ENCODE data around the gene TLR2. TPM values are rescaled to one million over a fixed set of nuclear protein-coding genes. Genes with fewer than 3 reads are reported as not detected.

TLR2 gene
- total and polyA plus RNA-seq, 4 donors: 2.9 to 15.6 (median 6.2) TPM

- DNase-seq (ENCODE audit: low spot score): no peak
- TF ChIP-seq JUND (IDR thresholded peaks at IDR 0.05) (no peak), RXRA (IDR thresholded peaks at IDR 0.05) (no peak), MAX (IDR thresholded peaks at IDR 0.05) (no peak), NR2F2 (IDR thresholded peaks at IDR 0.05) (no peak), REST (IDR thresholded peaks at IDR 0.05) (no peak), RAD21 (IDR thresholded peaks at IDR 0.05) (no peak)
- Histone ChIP-seq H3K9ac (ENCODE audit: low read depth in 1 of 2, low read length in 2 of 2) (no peak overlapping the region), H3K27me3 (ENCODE audit: control insufficient read depth in 4 of 4, insufficient read depth in 4 of 4, low read length in 3 of 4) (no peaks in the 10 kb centered on the region), H3K9me3 (ENCODE audit: control insufficient read depth in 4 of 4, low read length in 3 of 4) (no peaks in the 10 kb centered on the region), H3K36me3 (ENCODE audit: control insufficient read depth in 4 of 4, insufficient read depth in 3 of 4, low read depth in 1 of 4, low read length in 3 of 4) (no peaks in the 10 kb centered on the region), H3K4me1 (ENCODE audit: control insufficient read depth in 4 of 4, insufficient read depth in 4 of 4, low read length in 3 of 4) (no peaks in the 10 kb centered on the region), H3K4me3 (ENCODE audit: low read depth in 1 of 3, low read length in 3 of 3) (no peak overlapping the region), H3K27ac (ENCODE audit: low read depth in 1 of 2, low read length in 2 of 2) (no peak overlapping the region)
- 76% methylated on average over 2 of the region's 2 CpGs for WGBS
Measured at GRCh38 chr4:153705743-153706468, 21.8 kb downstream of the TLR2 start.

GRCh38 chr4:153706519-153706918, 22.4 kb downstream of the TLR2 start:
- Histone ChIP-seq H3K27ac (ENCODE audit: low read depth in 1 of 2, low read length in 2 of 2) (no peak overlapping the region), H3K36me3 (ENCODE audit: control insufficient read depth in 4 of 4, insufficient read depth in 3 of 4, low read depth in 1 of 4, low read length in 3 of 4) (no peaks in the 10 kb centered on the region), H3K4me1 (ENCODE audit: control insufficient read depth in 4 of 4, insufficient read depth in 4 of 4, low read length in 3 of 4) (no peaks in the 10 kb centered on the region), H3K9ac (ENCODE audit: low read depth in 1 of 2, low read length in 2 of 2) (no peak overlapping the region), H3K9me3 (ENCODE audit: control insufficient read depth in 4 of 4, low read length in 3 of 4) (no peaks in the 10 kb centered on the region), H3K27me3 (ENCODE audit: control insufficient read depth in 4 of 4, insufficient read depth in 4 of 4, low read length in 3 of 4) (no peaks in the 10 kb centered on the region), H3K4me3 (ENCODE audit: low read depth in 1 of 3, low read length in 3 of 3) (no peak overlapping the region)
- no peak for TF ChIP-seq TAF1 (conservative IDR thresholded peaks at IDR 0.05)
- no peak for TF ChIP-seq FOXA1 (IDR thresholded peaks at IDR 0.05)
- TF ChIP-seq RAD21 (IDR thresholded peaks at IDR 0.05): no peak
- no peak for TF ChIP-seq ATF3 (IDR thresholded peaks at IDR 0.05)
- no peak for TF ChIP-seq YY1 (IDR thresholded peaks at IDR 0.05)
- TF ChIP-seq EGR1 (IDR thresholded peaks at IDR 0.05; ENCODE audit: low read depth in 2 of 2): no peak
- no peak for TF ChIP-seq FOXA2 (IDR thresholded peaks at IDR 0.05)
- TF ChIP-seq HNF4G (IDR thresholded peaks at IDR 0.05): no peak
- TF ChIP-seq MAX (IDR thresholded peaks at IDR 0.05): no peak
- TF ChIP-seq NR2F2 (IDR thresholded peaks at IDR 0.05): no peak
- TF ChIP-seq SP1 (IDR thresholded peaks at IDR 0.05): no peak
- TF ChIP-seq REST (IDR thresholded peaks at IDR 0.05): no peak
- TF ChIP-seq RXRA (IDR thresholded peaks at IDR 0.05): no peak
- no peak for TF ChIP-seq GABPA (IDR thresholded peaks at IDR 0.05 in 1 of 2, conservative IDR thresholded peaks at IDR 0.05 in 1 of 2)
- no peak for TF ChIP-seq JUND (IDR thresholded peaks at IDR 0.05)
- no peak for TF ChIP-seq CTCF (IDR thresholded peaks at IDR 0.05; ENCODE audit: low read depth, low read length, missing input control)
- no peak for TF ChIP-seq ZBTB33 (IDR thresholded peaks at IDR 0.05)
- DNase-seq (ENCODE audit: low spot score): no peak
